SIG-M5 (cell line): Measurements from ENCODE around the gene CEP41.

Experiments
- DNase-seq: peaks from one replicate; lab custom pipeline; 2025; lab: John Stamatoyannopoulos, UW

The CEP41 gene

DNA sequence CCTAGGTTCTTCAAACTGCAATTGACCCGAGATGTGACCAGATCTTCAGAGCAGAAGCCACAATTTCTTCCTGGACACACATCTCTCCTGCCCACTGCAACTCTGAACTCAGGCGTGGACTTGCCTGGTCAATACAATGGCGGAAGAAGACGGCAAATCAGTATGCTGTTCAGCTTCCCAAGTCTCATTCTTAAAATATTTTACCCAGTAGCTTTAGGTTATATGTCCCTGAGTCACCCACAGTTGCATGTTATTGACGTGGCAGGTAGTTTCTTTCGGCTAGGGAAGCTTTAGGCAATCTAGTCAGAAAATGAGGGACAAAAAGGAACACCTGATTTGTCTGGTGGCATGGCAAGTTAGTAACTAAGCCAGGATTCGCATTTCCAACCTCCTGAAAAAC, 22.5 kb downstream of the CEP41 start:
- no peak for DNase-seq

DNA sequence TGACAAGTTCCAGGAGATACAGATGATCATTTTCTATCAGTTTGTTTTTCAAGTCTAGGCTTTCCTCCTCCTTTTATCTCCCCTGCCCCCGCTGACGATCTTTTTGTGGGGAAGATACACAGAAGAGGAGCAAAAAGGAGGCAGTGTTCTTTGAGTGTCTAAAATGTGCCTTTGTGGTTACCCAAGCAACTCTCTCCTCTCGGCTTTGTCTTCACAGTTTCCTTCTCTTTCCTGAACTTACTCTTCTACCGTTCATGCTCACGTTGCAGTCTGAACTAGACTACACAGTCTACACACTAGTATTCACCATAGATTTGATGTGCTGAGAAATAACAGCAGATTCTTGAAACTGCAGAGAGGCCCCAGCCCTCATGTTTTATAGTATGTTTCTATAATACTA, 23.6 kb downstream of the CEP41 start:
- DNase-seq: no peak

DNA sequence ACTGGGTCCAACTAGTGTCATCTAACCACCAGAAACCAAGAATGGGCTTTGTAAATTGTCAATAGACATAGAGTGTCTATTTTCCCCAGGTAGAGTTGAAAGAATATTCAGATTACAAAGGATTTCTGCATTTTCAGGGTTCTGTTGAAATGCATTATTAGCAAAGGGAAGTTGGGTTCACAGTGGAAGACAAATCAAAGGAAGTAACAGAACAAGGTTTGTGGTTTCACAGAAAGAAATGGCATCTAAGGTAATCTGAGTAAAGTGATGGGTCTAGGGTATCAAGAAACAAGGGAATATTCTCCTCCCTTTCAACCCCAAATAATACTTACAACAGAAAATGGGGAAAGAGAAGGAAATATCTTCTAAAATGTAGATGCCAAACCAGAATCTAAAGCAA, 25.8 kb downstream of the CEP41 start:
- DNase-seq: no peak

DNA sequence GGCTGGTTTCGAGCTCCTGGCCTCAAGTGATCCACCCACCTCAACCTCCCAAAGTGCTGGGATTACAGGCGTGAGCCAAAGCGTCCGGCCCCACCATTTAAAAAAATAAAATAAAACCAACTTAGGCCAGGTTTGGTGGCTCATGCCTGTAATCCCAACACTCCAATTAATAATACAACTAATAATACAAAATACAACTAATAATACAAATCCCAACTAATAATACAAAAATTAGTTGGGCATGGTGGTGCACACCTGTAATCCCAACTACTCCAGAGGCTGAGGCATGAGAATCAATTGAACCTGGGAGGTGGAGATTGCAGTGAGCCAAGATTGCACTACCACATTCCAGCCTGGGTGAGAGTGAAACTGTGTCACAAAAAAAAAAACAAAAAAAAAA, 27.6 kb downstream of the CEP41 start:
- DNase-seq: no peak

DNA sequence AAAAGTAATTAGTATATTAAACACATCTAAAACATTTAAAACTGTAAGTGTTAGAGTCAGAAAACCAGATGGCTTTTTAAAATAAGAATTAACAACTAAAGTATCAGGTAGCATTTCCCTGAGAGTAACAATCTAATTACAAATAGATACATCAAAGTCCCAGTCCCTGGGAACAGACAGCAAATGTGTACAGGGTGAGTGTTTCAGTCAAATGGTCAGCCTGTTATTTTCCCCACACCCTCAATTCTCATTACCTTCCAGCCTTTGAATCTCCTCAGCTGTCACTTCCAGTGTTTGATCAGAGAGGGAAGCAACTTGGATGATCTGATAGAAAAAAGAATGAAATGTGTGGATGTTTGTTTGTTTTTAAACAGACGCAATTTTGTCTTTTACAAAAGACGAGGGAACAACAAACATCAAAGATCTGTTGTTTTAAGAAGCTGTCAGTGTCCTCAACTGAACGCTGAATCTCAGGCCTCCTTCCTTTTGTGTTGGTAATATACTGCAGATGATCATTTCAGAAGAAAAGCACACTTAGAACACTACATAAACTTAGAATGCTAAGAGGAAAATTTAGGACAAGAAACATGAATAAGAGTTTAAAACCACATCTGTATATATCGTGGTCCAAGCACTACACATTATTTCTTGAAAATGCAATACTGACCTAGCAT, 29.8 kb downstream of the CEP41 start:
- DNase-seq: no peak

DNA sequence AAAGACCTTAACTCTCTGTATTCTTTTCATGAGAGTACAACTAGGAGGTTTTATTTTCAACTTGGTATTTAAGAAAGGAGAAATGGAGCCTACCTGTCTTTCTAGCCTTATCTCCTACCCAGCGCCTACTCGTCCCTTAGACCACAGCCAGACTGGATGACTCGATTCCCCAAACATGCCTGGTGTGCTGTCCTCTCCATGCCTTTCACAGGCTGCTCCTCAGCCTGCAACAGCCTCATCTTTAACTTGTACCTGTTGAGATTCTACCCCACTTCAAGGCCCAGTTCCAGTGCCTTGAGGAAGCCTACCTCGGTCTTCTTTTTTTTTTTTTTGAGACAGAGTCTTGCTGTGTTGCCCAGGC, 31.1 kb downstream of the CEP41 start:
- no peak for DNase-seq

DNA sequence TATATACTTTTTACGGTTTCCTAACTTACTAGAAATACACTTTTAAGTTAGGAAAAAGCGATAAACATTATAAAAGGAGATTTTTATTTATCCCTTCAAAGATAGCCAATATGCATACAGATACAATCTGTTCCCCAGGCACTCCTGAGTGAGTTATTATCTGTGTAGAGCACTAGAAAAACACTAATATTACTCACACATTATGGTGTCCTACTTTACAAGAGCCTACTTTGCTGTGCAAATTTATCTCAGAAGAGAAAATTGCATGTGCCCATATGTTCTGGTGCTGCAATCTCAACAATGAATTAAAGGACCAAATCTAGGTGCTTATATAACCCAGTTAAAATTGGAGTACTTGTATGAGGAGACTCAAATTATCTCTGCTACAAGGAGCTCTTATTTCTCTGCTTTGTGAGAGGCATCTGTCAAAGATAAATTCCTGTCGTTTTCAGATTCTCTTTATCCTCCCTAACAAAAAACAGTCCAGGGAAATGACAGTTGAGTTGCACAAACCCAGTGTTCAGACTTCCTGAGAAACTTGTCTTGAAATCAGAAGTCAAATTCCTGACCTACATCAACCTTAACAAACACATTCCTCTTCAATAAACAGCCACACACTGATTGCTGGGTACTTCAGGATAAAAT, 31.6 kb downstream of the CEP41 start:
- DNase-seq: no peak

DNA sequence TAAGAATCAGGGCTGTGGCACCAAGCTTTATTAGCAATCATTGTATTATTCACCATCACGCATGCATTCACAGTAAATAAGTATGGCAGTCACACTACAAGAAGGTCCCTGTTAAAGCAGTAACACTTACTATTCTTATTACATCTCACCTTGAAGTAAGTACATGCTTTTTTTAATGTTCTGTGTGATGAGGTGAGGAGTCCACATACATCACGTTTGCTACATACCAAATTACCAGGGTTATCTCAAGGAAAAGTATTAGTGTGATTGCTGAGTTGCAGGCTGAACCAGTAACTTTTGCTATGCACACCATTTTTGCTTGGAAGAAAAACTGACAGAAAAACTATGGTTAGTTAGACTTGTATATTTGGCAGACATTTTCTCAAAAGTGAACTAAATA, 35.8 kb downstream of the CEP41 start:
- no peak for DNase-seq

DNA sequence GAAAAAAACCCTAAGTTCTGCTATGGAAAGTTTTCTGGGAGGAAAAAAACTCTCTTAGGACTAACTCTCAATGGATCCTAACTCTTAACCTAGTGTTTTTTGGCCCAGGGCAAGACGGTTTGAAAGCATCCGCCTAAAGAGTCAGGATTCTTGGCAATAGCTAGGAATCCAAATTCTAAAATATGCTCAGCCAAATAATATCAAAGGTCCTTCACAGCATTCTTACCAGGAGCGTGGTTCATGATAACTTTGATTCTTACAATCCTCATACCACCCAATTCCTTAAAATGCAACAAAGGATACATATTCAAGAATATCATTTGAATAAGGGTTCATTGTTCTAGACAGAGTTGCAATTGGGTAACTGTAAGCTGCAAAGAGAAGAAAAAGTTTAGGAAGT, 39.2 kb downstream of the CEP41 start:
- no peak for DNase-seq

DNA sequence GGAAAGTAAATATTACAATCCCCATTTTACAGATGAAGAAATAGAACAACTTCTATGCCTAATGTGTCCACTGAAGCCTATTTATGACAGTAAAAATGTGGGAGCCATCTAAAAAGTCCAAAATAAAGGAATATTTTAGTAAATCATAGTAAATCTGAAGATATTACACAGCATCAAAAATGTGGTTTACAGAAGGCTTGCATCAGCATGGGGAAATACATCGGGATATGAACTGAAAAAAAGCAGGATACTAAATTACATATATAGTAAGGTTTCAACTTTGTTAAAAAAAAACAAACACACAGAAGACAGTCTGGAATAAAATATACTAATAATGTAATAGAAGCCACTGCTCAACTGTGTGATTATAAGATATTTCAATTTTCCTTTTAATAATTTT, 39.7 kb downstream of the CEP41 start:
- no peak for DNase-seq

DNA sequence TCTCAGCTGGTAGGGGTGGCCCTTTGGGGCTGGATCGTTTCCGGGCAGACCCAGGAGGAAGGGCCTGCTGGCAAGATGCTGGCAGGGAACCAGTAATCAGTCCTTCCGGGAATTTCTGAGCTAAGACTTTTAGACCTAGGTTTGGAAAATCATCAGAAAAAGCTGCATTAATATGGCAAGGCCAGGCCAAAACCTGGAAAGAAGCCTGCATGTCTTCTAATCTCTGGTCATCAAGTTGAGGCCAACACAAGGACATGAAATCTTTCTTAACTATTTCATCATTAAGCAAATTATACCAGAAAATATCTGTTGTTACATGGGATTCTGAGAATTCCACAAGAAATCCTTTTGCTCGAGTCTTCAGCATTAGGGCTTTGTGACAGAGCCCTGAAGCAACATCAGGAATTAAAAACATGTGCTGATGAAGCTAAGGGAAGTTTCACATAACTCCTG, 40.7 kb downstream of the CEP41 start:
- no peak for DNase-seq

DNA sequence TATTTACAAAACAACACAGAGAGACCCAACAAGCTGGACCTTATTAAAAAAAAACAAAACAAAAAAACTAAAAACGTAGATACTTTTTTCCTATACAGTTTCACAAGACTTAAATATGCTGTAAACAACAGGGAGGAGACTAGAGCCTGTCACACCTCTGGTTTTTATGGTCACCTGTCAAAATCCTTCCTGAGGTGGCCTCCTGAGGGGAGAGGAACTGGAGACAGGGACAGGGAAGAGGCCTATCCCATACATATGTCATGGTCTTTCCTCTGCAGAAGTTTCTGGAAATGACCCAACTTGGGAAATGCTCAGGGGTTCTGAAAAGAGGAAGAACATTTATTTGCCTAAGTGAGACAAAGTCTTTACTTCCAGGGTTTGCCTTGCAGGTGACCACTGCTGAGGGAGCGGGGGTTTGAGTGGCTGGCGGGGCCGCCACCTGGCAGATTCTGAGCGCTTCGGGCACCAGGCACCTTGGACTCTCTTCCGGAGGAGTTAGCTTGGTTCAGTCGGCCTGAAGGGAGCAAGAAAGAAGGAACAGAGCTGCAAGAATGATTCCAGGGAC, 42.2 kb downstream of the CEP41 start:
- no peak for DNase-seq

DNA sequence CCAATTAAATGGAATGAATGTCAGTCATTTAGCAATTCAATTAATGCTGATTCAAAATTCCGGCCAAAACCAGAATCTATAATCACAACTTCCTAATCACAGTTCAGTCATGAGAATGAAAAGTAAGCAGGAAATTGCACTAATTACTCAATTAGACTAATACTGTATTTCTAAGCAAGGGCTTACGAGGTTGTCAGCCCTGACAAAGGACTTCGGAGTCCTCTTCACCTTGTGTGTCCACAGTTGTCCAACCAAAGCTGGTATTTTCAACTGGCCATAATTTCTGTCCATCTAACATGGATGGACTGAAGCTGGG, 43.1 kb downstream of the CEP41 start:
- no peak for DNase-seq

DNA sequence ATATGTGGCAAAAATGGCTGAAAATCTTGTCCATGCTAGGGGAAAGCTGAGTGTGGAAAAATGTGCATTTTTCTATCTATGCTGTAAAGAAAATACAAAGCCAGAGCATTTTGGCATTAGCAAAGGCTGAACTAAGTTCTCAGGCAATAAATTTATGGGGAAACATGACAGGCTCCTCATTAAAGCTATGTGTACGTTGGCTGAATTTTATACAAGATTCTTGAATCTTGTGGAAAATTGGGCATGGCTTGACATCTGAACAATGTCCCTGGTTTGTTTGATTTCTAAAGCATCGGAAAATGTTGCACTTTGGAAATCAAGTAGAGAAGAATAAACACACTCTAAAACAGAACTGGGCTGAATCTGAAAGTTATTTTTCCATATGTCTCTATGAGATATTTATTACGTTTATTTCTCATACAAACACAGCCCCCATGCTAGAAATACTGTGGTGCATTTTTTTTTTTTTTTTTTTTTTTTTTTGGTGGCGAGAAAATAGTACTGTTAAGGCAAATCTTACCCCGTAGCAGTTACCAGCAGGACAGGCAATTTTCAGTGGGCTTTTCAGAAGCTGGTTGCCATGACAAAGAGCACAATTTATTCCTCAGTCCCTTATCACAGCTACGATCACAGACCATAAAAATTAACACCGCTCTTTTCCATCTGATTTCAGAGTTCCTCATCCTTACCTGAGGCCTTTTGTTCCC, 43.6 kb downstream of the CEP41 start:
- DNase-seq: no peak

DNA sequence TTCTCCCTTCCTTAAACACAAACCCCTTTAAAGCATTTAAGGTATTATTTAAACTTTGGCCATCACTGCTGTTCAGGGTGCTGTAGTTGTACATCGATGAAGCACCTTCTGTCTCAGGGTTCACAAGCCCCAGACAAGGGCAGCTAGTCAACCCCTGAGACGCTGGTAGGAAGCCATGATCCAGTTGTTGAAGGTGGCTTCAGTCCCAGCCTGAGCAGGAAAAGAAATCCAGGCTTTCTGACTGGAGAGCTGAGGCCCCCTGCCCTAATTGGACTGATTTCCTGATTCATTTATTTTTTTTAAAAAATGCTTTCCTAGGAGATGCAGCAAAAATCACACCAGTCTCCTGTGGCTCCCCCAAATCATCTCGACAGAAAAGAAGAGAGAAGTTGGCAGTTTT, 44.7 kb downstream of the CEP41 start:
- no peak for DNase-seq

DNA sequence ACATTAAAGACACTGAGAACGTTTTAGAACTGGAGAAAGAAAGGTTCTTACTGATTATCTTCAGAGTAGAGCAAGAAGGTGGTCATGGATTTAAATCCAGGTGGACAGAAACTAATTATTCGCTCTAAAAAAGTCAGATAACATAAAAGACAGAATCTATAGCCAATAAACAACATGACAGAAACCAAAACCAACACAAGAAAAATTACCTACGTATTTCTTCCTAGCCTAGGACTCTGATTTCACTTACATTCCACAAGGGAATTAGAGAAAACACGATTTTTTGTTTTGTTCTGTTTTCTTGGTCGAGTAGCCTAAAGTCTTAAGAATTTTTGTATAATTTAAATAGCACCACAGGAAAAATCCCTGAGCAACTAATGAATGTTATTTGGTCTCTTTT, 45.4 kb downstream of the CEP41 start:
- DNase-seq: no peak

DNA sequence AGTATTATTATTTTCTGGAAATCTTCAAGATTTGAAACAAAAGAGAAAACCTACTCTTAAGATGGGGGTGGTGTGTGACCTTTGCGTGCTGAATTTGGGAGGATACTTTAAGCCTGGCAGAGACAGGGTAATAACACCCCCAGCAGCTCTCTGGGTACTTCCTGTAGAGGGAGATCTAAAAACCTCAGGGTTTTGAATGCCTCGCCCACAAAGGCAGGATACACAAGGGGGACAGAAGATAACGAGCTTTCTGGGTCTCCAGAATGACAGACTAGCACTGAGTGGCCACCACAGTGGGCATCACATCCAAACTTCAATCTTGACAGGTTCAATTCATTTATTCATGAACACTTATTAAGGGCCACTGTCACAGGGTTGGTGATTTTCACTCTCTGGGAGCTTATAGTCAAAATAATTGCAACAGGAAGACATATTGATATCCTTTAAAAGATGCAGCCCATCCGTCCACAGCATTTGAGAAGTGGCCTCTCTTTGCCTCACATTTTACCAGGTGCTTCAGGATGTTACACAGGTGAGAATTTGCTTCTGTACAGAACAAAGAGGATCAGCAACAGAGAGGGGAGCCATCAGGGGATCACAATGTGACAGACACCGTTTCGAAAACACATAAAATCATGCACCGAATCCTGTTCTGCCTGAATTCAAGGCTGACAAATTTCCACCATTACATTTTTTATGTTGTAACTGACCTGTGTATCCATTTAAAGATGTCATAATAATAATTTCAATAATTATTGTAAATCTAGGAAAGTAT, 46.2 kb downstream of the CEP41 start:
- no peak for DNase-seq

DNA sequence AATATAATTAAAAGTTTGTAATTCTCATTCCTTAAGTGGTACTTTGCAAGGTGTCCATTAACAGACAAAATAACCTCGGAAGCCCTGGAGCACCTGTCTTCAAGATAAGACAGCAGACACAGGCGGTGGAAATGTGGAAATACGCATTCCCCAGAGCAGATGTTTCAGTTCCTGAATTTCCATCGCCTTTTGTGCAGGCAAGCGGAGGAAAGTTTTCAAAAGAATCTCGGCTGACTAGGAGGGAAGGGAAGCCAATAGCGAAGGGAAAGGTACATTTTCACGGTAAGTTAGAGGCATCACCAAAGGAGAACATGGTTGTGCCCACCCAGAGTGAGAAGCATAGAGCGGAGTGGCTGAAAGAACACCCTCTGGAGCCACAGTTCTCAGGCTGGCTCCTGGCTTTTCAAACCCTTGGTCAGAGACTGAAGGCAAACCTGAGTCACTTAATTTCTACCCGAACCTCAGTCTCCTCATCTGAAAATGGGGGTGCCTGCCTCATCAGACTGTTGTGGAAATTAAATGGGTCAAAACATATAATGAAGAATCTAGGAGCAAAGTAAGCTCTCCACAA, 46.9 kb downstream of the CEP41 start:
- no peak for DNase-seq

DNA sequence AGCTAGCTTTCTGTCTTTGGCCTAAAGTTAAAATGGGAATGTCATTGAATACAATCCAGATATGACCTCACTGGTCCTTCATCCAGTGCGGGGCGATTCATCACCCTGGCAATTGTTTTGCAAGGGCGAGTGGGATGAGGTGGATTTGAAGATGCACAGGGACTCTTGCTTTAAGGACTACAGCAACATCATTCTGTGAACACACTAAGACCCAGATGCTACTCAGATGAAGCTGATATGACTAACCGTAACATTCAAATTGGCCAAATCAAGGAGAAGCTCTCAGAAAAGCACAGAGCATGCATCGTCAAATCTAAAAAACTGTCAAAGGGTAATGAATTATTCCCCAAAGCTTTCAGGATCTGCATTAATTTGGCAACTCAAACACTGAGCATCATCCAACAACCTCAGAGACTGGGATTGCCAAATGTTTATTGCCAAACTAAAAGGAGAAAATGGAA, 47.7 kb downstream of the CEP41 start:
- DNase-seq: no peak

DNA sequence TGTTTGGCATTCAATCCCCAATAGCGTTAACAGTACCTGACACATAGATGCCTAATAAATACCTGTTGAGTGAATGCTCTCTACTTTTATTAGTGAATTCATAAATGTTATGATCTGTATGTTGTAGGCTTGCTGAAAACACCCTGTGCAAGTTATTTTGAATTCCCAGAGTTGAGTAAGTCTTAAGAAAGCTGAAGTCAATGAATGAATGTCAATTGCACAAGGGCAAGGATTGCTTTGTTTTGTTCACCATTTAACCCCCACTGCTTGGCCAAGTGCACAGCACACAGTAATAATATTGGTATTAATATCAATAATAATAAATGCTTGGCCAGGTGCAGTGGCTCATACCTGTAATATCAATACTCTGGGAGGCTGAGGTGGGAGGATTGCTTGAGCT, 50.3 kb downstream of the CEP41 start:
- DNase-seq: no peak

DNA sequence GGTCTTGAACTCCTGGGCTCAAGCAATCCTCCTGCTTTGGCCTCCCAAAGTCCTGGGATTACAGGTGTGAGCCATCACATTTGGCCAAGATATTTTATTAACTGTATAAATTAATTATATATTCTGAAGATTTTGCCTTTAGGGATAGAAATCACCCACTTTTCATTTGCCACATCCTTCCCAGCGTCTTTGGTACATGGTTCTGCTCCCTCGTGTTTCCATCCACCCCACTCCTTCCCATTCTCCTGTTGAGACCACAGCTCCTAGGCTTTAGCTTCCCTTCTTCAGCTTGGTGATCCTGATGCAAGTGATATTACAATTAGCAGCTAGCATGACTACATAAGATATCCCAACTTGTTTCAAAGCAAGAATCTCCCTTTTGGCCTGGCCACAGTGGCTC, 52.1 kb downstream of the CEP41 start:
- no peak for DNase-seq
